Activated T-helper 1 cell treated with Interleukin-2 at 50 U/mL for 16 hours (primary cell): ENCODE measurements around the gene CTAGE15.
"Not testable (repeated sequence)": the region's sequence is repeated elsewhere in the genome, so short reads cannot be mapped to it uniquely, and the experiment has no call there.

Source experiments
- DNase-seq: peaks from one replicate; pipeline ENCODE4 v3.0.0-alpha.2; 2020; ENCODE audit warnings: low read depth

Gene CTAGE15, protein sequence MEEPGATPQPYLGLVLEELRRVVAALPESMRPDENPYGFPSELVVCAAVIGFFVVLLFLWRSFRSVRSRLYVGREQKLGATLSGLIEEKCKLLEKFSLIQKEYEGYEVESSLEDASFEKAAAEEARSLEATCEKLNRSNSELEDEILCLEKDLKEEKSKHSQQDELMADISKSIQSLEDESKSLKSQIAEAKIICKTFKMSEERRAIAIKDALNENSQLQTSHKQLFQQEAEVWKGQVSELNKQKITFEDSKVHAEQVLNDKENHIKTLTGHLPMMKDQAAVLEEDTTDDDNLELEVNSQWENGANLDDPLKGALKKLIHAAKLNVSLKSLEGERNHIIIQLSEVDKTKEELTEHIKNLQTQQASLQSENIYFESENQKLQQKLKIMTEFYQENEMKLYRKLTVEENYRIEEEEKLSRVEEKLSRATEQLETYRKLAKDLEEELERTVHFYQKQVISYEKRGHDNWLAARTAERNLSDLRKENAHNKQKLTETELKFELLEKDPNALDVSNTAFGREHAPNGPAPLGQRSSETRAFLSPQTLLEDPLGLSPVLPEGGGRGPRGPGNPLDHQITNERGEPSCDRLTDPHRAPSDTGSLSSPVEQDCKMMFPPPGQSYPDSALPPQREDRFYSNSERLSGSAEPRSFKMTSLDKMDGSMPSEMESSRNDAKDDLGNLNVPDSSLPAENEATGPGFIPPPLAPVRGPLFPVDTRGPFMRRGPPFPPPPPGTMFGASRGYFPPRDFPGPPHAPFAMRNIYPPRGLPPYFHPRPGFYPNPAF

DNA sequence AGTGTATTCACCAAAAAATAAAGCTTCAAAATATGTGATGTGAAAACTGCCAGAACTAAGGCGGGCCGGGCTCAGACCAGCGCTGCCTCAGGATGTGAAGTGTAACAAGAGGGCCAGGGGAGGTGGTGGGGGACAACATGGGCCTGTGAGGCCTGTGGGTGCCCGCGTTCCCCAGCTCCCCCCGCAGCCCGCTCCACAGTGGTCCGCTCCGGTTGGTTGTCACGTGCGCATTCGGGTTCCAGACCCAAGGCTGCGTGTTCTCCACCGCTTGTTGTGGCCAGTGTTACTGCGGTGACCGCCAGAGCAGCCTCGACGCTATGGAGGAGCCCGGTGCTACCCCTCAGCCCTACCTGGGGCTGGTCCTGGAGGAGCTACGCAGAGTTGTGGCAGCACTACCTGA, at the start of gene CTAGE15:
CTAGE15 (plus strand) TSS at position 301 of the 400 bp plus-strand sequence; CDS start at position 318, 17 bp downstream.
- not testable (repeated sequence) for DNase-seq

DNA sequence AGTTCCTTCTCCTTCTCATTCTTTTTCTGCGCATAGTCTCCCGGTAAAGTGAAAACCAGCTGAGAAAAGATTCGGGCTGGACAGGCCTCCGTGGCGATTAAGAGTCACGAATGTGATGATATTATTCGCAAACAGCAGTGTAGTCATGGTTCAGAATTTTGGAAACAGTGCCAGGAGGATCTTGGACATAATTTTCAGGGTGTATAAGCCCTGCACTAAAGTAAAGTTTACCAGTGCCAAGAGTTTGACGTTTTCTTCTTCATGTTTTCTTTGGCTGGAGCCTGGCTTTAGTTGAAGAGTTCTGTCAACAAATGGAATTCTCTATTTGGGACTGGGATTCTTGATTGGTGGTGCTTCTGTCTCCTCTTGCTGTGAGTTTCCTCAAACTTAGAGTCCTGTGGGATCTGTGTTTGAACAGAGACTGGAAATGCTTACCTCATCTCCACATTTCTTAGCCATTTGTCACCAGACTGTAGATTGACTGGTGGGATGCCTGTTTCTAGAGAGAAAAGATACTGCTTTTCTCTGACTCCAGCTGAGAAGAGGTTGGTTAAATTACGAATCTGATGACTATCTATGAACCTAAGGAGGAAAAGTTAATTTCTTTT, 49.2 kb upstream of the CTAGE15 start:
- not testable (repeated sequence) for DNase-seq

- DNase-seq: not testable (repeated sequence)
These were observed 40.3 kb upstream of the CTAGE15 start for GRCh38 chr7:143531169-143531926.

DNA sequence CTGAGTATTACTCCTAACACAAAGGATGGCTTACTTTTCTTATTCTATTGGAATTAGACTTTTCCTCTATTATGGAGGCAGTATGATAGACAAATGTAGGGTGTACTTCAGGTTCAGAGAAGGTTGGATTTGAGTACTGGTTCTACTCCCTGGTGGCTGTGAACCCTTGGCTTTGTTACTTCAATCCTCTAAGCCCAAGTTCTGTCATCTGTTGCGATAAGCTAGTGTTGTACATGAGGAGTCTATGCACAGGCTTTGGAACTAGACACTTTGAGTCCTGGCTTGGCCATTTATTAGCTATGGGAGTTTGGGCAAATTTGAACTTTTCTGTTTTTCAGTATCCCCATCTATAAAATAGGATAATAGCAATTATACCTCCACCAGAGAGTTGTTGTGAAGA, 39.7 kb upstream of the CTAGE15 start:
- DNase-seq: not testable (repeated sequence)

DNA sequence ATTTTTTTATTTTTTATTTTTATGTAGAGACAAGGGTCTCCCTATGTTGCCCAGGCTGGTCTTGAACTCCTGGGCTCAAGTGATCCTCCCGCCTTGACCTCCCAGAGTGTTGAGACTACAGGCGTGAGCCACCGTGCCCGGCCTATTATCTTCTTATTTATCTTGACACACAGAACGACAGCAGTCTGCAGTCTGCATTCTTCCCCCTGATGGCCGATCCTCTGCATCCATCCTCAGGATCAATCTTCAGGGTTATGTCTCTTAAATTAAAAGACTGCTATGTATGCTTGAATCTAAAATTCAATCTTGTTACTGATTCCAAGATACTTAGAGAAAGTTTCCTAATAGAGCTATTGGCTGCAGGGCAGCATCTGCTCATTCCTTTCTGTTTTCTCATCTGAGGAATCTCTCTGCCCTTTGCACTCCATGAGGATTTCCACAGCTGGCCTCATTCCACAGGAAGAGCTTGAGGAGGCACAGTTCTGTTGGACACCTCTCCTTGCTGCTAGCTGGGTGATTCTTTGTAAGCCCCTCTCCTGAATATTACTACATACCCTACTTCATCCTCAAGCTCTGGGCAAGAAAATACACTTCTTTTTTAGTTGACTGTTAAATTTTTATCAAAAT, 38.3 kb upstream of the CTAGE15 start:
- not testable (repeated sequence) for DNase-seq

- not testable (repeated sequence) for DNase-seq
These were observed 35.2 kb upstream of the CTAGE15 start for GRCh38 chr7:143536443-143536842.

DNA sequence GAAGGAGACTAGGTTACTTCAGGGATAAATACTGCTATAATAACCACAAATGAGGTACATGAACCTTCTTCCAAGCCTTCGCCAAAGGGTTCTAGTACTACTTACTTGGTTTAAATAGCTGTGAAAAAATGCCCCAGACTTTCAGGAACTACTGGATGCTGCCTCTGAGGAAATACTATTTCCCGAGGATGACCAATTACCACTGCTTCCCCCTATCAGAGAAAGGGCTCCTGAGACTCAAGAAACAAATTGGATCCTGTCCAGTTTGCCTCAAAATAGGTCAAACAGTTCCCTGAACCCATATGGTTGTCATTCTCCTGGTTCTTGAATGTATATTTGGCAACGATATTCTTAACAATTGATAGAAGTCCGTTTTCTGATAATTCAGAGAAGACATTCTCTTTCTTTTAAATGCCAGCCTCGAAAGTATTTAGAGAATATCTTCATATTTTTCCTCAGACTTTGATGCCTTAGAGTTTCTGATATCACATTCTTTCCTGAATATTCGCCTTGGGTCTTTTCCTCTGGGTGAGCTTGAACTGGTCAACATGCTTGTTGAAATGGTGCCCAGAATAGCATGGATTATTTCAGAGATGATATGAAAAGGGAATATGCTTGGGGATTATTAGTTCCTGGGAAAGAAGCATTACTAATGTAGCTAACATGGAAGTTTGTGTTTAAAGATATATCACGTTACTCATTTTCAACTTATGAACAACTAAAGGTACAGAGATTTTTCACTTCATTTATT, 28.1 kb upstream of the CTAGE15 start:
- DNase-seq: not testable (repeated sequence)

DNA sequence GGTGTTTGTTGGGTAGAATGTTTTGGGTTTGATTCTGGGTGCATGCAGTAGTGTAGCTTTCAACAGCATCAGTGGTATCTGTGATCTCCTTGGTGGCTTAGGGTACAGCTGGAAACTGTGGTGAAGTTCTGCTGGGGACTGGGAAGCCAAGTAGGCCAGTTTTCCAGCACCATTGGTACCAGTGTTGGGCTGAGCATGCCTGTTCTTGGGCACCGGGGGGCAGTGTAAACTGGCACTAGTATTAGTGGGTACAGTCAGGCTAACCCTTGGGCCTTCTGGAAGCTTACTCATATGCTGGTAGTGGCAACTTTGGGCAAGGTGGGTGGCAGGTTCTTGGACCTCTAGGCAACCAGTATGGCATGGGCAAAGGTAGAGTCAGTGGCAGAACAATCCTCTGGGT, 15.6 kb upstream of the CTAGE15 start:
- DNase-seq: not testable (repeated sequence)

DNA sequence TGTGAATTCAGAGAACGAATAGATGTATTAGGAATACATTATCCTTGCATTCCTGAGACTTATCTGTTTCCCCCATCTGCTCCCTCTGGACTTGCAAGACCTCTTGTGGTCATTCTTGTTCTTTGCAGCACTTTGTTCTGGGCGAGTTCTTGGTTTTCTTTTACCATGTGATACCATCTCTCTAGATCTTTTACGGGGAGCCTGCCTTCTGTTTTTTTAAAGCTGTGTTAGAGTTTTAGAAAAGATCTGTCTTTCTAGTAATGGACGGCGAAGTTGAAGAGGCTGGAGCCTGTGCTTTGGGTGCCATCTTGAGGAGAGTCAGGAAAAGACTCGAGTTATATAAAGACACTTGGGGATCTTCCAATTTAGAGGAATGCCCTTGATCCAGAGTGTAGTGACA, 8.3 kb upstream of the CTAGE15 start:
- not testable (repeated sequence) for DNase-seq

DNA sequence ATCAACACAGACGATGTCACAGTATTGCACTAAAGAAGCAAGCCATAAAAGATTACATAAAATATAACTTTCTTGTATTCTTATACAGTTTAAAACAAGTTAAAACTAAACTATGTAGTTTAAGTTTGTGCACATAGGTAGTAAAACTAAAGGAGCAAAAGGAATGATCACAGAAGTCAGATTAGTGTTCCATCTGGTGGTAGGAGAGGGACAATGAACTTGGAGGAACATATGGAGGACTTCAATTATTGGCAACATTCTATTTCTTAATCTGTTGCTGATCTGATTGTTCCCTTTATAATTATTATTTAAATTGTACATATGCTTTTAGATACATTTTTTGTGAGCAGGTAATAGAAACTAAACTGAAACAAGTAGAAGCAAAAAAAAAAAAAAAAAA, 5.6 kb upstream of the CTAGE15 start:
- not testable (repeated sequence) for DNase-seq

GRCh38 chr7:143588183-143588582, 16.6 kb downstream of the CTAGE15 start:
- DNase-seq: not testable (repeated sequence)

GRCh38 chr7:143589897-143590296, 18.3 kb downstream of the CTAGE15 start:
- not testable (repeated sequence) for DNase-seq

- DNase-seq: not testable (repeated sequence)
These were observed 26.5 kb downstream of the CTAGE15 start for GRCh38 chr7:143598086-143598485.

GRCh38 chr7:143603549-143603948, 31.9 kb downstream of the CTAGE15 start:
- DNase-seq: not testable (repeated sequence)

- not testable (repeated sequence) for DNase-seq
These were observed 34.5 kb downstream of the CTAGE15 start for GRCh38 chr7:143606088-143606487.

DNA sequence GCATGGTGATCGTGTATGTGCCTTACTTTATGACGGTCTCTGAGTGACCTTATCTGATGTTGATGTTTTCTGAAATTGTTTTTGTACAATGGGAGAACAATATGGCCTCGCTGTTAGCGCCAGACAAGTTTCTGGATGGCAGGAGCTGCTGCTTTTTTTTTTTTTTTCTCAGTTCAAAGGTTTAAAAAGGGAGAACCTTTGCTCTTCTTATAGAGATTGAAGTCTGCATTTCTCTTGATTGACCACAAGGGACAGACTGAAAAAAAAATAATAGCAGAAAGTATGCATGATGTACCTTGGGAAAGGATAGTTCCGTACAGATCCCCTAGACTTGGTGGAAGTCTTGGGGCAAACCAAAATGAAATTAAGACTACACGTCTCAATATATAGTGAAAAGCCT, 43.9 kb downstream of the CTAGE15 start:
- DNase-seq: not testable (repeated sequence)

- DNase-seq: not testable (repeated sequence)
These were observed 45.6 kb downstream of the CTAGE15 start for GRCh38 chr7:143617204-143617603.

DNA sequence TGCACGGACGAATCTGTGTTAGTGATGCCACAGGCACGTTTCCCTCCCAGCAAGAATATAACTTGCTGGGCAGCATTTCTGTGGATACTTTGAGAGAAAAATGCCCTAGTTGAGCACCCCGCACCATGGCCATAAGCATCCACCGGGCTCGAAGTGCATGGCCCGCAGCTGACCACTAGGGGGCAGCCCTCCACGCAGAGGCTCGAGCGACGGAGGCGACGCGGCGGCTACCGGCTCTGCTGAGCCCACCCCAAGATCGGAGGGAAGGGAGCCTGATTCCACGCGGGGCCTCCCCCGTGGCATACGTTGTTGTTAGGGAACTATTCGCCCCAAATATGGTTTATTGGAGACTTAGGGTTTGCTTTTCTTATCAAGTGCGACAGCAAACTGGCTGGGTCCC, 48.5 kb downstream of the CTAGE15 start:
- DNase-seq: not testable (repeated sequence)

DNA sequence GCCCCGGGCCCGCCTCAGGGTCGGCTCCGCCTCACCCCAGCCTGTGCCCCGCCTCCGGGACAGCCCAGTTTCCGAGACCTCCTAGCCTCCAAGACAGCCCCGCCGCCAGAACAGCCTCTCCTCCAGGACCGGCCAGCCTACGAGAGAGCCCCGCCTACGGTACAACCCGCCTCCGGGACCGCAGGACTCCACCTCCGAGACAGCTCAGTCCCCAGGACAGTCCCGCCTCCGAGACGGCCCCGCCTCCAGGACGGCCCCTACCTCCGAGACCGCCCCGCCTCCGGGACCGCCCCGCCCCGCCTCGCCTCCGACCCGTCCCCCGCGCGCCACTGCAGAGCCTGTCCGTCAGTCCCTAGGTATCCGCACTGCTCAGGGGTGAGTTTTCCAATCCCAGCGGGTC, 49.0 kb downstream of the CTAGE15 start, which contains the start of gene TCAF2:
TCAF2 (plus strand) TSS at position 329 of the 400 bp plus-strand sequence.
- peak; percentile 52 for DNase-seq

DNA sequence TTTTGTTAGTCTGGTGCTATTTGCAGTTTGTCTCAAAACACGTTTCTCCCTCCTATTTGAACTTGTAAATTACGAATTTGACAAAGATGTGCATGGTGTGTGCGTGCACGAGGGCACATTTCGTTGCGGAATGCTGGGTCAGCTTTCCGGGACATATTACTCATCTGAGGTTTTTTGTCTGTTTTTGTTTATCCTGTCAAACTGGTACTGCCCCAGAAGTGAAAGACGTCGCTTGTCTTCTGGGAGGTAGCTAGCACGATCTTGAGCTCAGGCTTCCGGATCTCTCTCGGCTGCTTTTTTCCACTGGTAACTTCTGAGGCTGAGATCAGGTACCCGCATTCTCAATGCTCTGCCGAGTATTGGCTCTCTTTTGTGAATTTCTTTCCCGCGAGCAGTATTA, 49.6 kb downstream of the CTAGE15 start:
- not testable (repeated sequence) for DNase-seq
